ENCODE results near the gene ZNF365.

DNA sequence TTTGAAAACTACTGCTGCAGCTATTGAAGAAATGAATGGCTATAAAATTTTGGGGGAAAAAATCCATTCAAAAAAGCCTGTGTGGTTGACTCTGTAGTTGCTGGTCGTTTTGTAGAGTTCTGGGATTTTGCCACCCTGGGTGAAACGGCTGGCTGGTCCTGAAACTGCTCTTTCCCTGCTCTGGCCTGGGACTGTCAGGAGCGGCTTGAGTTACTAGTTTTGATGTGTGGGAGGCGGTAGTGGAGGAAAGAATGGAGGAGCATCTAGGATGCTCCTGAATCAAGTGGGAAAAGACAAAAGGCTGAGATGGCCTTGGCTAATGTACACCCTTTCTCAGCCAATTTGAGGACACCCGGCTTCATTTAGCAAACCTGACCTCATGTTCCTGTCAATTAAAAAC lies 72.5 kb downstream of the ZNF365 start:
- TF ChIP-seq, protein P1, sequence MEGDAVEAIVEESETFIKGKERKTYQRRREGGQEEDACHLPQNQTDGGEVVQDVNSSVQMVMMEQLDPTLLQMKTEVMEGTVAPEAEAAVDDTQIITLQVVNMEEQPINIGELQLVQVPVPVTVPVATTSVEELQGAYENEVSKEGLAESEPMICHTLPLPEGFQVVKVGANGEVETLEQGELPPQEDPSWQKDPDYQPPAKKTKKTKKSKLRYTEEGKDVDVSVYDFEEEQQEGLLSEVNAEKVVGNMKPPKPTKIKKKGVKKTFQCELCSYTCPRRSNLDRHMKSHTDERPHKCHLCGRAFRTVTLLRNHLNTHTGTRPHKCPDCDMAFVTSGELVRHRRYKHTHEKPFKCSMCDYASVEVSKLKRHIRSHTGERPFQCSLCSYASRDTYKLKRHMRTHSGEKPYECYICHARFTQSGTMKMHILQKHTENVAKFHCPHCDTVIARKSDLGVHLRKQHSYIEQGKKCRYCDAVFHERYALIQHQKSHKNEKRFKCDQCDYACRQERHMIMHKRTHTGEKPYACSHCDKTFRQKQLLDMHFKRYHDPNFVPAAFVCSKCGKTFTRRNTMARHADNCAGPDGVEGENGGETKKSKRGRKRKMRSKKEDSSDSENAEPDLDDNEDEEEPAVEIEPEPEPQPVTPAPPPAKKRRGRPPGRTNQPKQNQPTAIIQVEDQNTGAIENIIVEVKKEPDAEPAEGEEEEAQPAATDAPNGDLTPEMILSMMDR (IDR thresholded peaks at IDR 0.05), result no peak
- no peak for TF ChIP-seq EZH2 (IDR thresholded peaks at IDR 0.05)
